Neural cell (in vitro differentiated cells): ENCODE data around the gene GCN1. TPM values are rescaled to one million over a fixed set of nuclear protein-coding genes. Genes with fewer than 3 reads are reported as not detected.

Experiments used
- H2AFZ ChIP-seq: fragments of 200-600, 300-800 bp; sonication (generic), shearing (Covaris generic); 2 replicates; pipeline ENCODE4 v1.6.0; 2014; ENCODE audit warnings: low read depth, mild to moderate bottlenecking, antibody characterized with exemption, low read length, moderate library complexity
- H3F3A ChIP-seq: fragments of 200-600 bp; shearing (Covaris generic); 2 replicates; pipeline ENCODE4 v1.6.1; 2016; ENCODE audit warnings: mild to moderate bottlenecking, moderate library complexity, mixed read lengths, antibody characterized with exemption, low read length; ENCODE audit not compliant: insufficient read depth, poor library complexity, severe bottlenecking
- H3K27ac ChIP-seq: fragments of 200-600, 300-800 bp; sonication (generic), shearing (Covaris generic); 2 replicates; pipeline ENCODE4 v1.5.1; 2014; ENCODE audit warnings: mild to moderate bottlenecking, low read length, moderate library complexity
- H3K27me3 ChIP-seq: fragments of 300-800, 200-600 bp; sonication (generic), shearing (Covaris generic); 2 replicates; pipeline ENCODE4 v1.6.0; 2014; ENCODE audit warnings: mild to moderate bottlenecking, low read depth, low read length, moderate library complexity; ENCODE audit not compliant: insufficient read depth
- H3K36me3 ChIP-seq: fragments of 300-800, 200-600 bp; sonication (generic), shearing (Covaris generic); 2 replicates; pipeline ENCODE4 v1.5.1; 2014; ENCODE audit warnings: mild to moderate bottlenecking, antibody characterized with exemption, low read length, moderate library complexity; ENCODE audit not compliant: insufficient read depth
- H3K4me2 ChIP-seq: fragments of 300-800, 200-600 bp; sonication (generic), shearing (Covaris generic); 2 replicates; pipeline ENCODE4 v1.6.0; 2014; ENCODE audit warnings: mild to moderate bottlenecking, low read length
- H3K4me3 ChIP-seq: fragments of 300-800, 200-600 bp; sonication (generic), shearing (Covaris generic); 2 replicates; pipeline ENCODE4 v1.5.1; 2014; ENCODE audit warnings: mild to moderate bottlenecking, low read length, moderate library complexity
- H3K79me2 ChIP-seq: fragments of 200-600 bp; shearing (Covaris generic); replicated peaks from 2 replicates; pipeline ENCODE4 v1.6.0; 2014; ENCODE audit warnings: mild to moderate bottlenecking, low read length, moderate library complexity; ENCODE audit not compliant: insufficient read depth
- H3K9ac ChIP-seq: fragments of 300-800, 200-600 bp; sonication (generic), shearing (Covaris generic); 2 replicates; pipeline ENCODE4 v1.6.1; 2016; ENCODE audit warnings: mild to moderate bottlenecking, low read length, mixed read lengths
- H3K9me2 ChIP-seq: fragments of 200-600 bp; shearing (Covaris generic); 2 replicates; pipeline ENCODE4 v1.6.1; 2016; ENCODE audit warnings: mild to moderate bottlenecking, low read length, mixed read lengths; ENCODE audit not compliant: insufficient read depth
- H3K9me3 ChIP-seq: fragments of 200-600, 300-800 bp; sonication (generic), shearing (Covaris generic); 2 replicates; pipeline ENCODE4 v1.6.1; 2016; ENCODE audit warnings: mild to moderate bottlenecking, mixed run types, low read length, moderate library complexity, mixed read lengths
- H4K20me1 ChIP-seq: fragments of 200-600 bp; shearing (Covaris generic); 2 replicates; pipeline ENCODE4 v1.6.1; 2016; ENCODE audit warnings: mild to moderate bottlenecking, mixed run types; ENCODE audit not compliant: insufficient read depth
- EP300 ChIP-seq: fragments of 450-650 bp; conservative IDR thresholded peaks from 2 replicates; pipeline ENCODE4 v1.6.1; 2014; ENCODE audit warnings: antibody characterized with exemption, mild to moderate bottlenecking, moderate library complexity; ENCODE audit not compliant: poor library complexity, severe bottlenecking
- EZH2 ChIP-seq: fragments of 200-600, 300-800 bp; shearing (Covaris generic), sonication (generic); IDR thresholded peaks from 2 replicates; pipeline ENCODE4 v1.6.1; 2014; ENCODE audit warnings: antibody characterized with exemption, low read length, borderline replicate concordance, mild to moderate bottlenecking; ENCODE audit not compliant: insufficient read depth, poor library complexity, severe bottlenecking
- MXI1 ChIP-seq: fragments of 450-650 bp; conservative IDR thresholded peaks from 2 replicates; pipeline ENCODE4 v1.6.1; 2014; ENCODE audit warnings: antibody characterized with exemption, mild to moderate bottlenecking; ENCODE audit not compliant: poor library complexity, severe bottlenecking
- POLR2AphosphoS5 ChIP-seq: IDR thresholded peaks from 2 replicates; pipeline ENCODE4 v1.6.1; 2012
- RAD21 ChIP-seq: fragments of 450-650 bp; conservative IDR thresholded peaks from 2 replicates; pipeline ENCODE4 v1.6.1; 2014; ENCODE audit warnings: antibody characterized with exemption, mild to moderate bottlenecking, moderate library complexity
- SMC3 ChIP-seq: fragments of 450-650 bp; conservative IDR thresholded peaks from 2 replicates; pipeline ENCODE4 v1.6.1; 2014; ENCODE audit warnings: antibody characterized with exemption, mild to moderate bottlenecking, moderate library complexity; ENCODE audit not compliant: poor library complexity
- TAF1 ChIP-seq: IDR thresholded peaks from 2 replicates; pipeline ENCODE4 v1.6.1; 2012; ENCODE audit warnings: low read depth
- polyA plus RNA-seq: library from polyadenylated mRNA; depleted of rRNA; stranded (reverse); fragments of >200 nt; gene quantifications from 2 replicates; pipeline ENCODE4 v1.2.3, GENCODE V29; 2014
- TF ChIP-seq, protein P1 (sequence below): fragments of 450-650 bp; IDR thresholded peaks from 2 replicates; pipeline ENCODE4 v1.5.1; 2014; ENCODE audit warnings: antibody characterized with exemption, mild to moderate bottlenecking, moderate library complexity; ENCODE audit not compliant: poor library complexity, severe bottlenecking
- TF ChIP-seq, protein P2 (sequence below): IDR thresholded peaks from 2 replicates; pipeline ENCODE4 v1.6.1; 2012; ENCODE audit warnings: borderline replicate concordance

The GCN1 gene
- polyA plus RNA-seq, 1 donor from 2014 or later = 21.5 TPM

DNA sequence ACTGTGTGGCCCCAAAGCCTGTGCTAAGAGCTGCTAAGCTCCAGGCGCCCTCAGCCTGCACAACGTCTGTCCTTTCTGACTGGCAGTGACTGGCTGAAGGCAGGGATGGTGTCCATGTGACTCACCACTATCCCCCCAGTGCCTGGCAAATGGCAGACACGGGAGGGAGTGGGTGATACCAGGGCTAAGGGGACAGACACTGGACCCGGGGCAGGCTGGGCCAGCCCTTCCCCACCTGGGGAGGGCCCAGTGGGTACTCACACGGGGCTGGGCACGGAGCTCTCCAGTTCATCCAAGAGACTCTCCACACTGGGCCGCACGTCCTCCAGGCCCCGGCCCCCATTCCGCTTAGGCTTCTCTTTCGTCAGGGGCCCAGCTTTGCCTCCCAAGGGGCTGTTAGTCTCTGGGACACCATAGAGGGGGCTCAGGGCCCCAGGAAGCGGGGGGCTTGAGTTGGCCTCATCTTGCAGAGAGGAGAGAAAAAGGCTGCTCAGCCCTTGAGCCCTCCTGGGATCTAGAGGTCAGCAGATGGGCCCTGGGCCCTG is 27.8 kb upstream of the GCN1 start:
- TF ChIP-seq, protein P1, sequence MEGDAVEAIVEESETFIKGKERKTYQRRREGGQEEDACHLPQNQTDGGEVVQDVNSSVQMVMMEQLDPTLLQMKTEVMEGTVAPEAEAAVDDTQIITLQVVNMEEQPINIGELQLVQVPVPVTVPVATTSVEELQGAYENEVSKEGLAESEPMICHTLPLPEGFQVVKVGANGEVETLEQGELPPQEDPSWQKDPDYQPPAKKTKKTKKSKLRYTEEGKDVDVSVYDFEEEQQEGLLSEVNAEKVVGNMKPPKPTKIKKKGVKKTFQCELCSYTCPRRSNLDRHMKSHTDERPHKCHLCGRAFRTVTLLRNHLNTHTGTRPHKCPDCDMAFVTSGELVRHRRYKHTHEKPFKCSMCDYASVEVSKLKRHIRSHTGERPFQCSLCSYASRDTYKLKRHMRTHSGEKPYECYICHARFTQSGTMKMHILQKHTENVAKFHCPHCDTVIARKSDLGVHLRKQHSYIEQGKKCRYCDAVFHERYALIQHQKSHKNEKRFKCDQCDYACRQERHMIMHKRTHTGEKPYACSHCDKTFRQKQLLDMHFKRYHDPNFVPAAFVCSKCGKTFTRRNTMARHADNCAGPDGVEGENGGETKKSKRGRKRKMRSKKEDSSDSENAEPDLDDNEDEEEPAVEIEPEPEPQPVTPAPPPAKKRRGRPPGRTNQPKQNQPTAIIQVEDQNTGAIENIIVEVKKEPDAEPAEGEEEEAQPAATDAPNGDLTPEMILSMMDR = no peak
- TF ChIP-seq, protein P2, sequence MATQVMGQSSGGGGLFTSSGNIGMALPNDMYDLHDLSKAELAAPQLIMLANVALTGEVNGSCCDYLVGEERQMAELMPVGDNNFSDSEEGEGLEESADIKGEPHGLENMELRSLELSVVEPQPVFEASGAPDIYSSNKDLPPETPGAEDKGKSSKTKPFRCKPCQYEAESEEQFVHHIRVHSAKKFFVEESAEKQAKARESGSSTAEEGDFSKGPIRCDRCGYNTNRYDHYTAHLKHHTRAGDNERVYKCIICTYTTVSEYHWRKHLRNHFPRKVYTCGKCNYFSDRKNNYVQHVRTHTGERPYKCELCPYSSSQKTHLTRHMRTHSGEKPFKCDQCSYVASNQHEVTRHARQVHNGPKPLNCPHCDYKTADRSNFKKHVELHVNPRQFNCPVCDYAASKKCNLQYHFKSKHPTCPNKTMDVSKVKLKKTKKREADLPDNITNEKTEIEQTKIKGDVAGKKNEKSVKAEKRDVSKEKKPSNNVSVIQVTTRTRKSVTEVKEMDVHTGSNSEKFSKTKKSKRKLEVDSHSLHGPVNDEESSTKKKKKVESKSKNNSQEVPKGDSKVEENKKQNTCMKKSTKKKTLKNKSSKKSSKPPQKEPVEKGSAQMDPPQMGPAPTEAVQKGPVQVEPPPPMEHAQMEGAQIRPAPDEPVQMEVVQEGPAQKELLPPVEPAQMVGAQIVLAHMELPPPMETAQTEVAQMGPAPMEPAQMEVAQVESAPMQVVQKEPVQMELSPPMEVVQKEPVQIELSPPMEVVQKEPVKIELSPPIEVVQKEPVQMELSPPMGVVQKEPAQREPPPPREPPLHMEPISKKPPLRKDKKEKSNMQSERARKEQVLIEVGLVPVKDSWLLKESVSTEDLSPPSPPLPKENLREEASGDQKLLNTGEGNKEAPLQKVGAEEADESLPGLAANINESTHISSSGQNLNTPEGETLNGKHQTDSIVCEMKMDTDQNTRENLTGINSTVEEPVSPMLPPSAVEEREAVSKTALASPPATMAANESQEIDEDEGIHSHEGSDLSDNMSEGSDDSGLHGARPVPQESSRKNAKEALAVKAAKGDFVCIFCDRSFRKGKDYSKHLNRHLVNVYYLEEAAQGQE = no peak
- TF ChIP-seq MXI1 (no peak), EP300 (no peak), POLR2AphosphoS5 (no peak), TAF1 (no peak), RAD21 (no peak), EZH2 (no peak), SMC3 (no peak)
- Histone ChIP-seq H3F3A (no peaks in the 10 kb centered on the region), H3K4me3 (no peak overlapping the region), H4K20me1 (no peaks in the 10 kb centered on the region), H3K79me2 (no peaks in the 10 kb centered on the region), H3K27me3 (no peaks in the 10 kb centered on the region), H3K4me2 (no peak overlapping the region), H3K9me2 (no peaks in the 10 kb centered on the region), H3K9ac (no peak overlapping the region), H3K9me3 (no peaks in the 10 kb centered on the region), H2AFZ (no peak overlapping the region), H3K27ac (no peak overlapping the region), H3K36me3 (peaks cover 7% of the 10 kb centered on the region)

DNA sequence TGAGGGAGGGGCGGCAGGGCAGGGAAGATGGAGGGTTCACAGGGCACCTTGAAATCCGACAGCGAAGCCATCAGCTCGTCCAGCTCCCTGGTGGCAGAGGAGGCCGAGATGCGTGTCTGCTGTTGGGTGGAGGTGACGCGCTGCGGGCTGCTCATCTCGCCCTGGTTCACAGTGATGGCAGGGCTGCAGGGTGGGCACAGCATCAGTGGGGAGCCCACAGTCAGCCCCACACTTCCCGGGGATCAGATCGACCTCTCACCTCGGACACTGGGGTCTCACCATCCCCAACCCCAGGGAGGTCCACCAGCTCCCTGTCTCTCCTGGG is 27.0 kb upstream of the GCN1 start:
- TF ChIP-seq MXI1 (no peak), SMC3 (no peak), TAF1 (no peak), EP300 (no peak), EZH2 (no peak), RAD21 (no peak), POLR2AphosphoS5 (no peak)
- TF ChIP-seq, protein P1 = no peak
- TF ChIP-seq, protein P2 = no peak
- H3K9me2 ChIP-seq = no peaks in the 10 kb centered on the region
- H3K36me3 ChIP-seq = peaks cover 7% of the 10 kb centered on the region
- H4K20me1 ChIP-seq = no peaks in the 10 kb centered on the region
- H2AFZ ChIP-seq = no peak overlapping the region
- H3K27me3 ChIP-seq = no peaks in the 10 kb centered on the region
- no peak overlapping the region for H3K4me2 ChIP-seq
- no peak overlapping the region for H3K27ac ChIP-seq
- H3F3A ChIP-seq = no peaks in the 10 kb centered on the region
- no peak overlapping the region for H3K9ac ChIP-seq
- H3K9me3 ChIP-seq = no peaks in the 10 kb centered on the region
- H3K79me2 ChIP-seq = no peaks in the 10 kb centered on the region
- H3K4me3 ChIP-seq = no peak overlapping the region
